Measurements from ENCODE around the gene NEDD4L.

GRCh38 chr18:58241026-58241679 is 197.1 kb downstream of the NEDD4L start:
- TF ChIP-seq BHLHE40 (IDR thresholded peaks at IDR 0.05; ENCODE audit: borderline replicate concordance) (no peak), ARNT (IDR thresholded peaks at IDR 0.05) (no peak), NFRKB (IDR thresholded peaks at IDR 0.05) (no peak), SP1 (IDR thresholded peaks at IDR 0.05) (no peak), ZNF384 (IDR thresholded peaks at IDR 0.05) (no peak), TARDBP (IDR thresholded peaks at IDR 0.05) (no peak), ELF4 (IDR thresholded peaks at IDR 0.05) (no peak), FOXA1 (IDR thresholded peaks at IDR 0.05) (no peak), FOXM1 (IDR thresholded peaks at IDR 0.05; ENCODE audit: borderline replicate concordance) (no peak)
